Testis (tissue), 2 donors: ENCODE measurements around the gene TAB2.

Source experiments
- POLR2A ChIP-seq: fragments of 450-650 bp; IDR thresholded peaks from one replicate; pipeline ENCODE4 v1.6.1; 2017; ENCODE audit warnings: antibody characterized with exemption, mild to moderate bottlenecking, moderate library complexity
- TF ChIP-seq, protein P1 (sequence below), 3 experiments: fragments of 450-650 bp in 2 of 3; fragments of 200-600 bp in 1 of 3; sonication (generic) in 1 of 3; IDR thresholded peaks; one replicate each; pipeline ENCODE4 v1.5.1; 2016 to 2019; ENCODE audit warnings: antibody characterized with exemption in 3 of 3, mild to moderate bottlenecking in 2 of 3, moderate library complexity in 1 of 3

DNA sequence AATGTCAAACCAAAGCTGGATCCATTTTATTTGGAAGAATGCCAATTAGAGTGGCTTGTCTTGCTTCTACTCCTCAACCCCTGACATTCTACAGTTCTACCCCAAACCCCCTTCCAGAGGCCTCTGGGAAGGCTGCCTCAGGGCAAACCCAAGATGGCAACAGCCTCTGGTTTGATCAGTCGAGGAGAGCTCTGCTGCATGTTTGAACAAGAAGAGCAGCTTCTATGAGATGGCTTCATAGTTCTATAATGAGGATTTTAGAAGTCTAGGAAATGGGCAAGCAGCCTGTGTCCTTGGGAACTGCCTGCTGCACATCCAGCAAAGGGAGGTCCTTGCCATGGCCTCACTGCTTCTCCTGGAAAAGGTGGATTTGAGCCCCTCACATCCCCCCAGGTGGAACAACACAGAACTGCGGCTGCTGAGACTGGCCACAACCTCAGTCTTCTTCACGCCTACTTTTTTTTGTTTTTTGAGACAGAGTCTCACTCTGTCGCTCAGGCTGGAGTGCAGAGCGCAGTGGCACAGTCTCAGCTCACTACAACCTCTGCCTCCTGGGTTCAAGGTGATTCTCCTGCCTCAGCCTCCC lies 129.4 kb downstream of the TAB2 start:
- TF ChIP-seq, protein P1, sequence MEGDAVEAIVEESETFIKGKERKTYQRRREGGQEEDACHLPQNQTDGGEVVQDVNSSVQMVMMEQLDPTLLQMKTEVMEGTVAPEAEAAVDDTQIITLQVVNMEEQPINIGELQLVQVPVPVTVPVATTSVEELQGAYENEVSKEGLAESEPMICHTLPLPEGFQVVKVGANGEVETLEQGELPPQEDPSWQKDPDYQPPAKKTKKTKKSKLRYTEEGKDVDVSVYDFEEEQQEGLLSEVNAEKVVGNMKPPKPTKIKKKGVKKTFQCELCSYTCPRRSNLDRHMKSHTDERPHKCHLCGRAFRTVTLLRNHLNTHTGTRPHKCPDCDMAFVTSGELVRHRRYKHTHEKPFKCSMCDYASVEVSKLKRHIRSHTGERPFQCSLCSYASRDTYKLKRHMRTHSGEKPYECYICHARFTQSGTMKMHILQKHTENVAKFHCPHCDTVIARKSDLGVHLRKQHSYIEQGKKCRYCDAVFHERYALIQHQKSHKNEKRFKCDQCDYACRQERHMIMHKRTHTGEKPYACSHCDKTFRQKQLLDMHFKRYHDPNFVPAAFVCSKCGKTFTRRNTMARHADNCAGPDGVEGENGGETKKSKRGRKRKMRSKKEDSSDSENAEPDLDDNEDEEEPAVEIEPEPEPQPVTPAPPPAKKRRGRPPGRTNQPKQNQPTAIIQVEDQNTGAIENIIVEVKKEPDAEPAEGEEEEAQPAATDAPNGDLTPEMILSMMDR (IDR thresholded peaks at IDR 0.05): no peak
- no peak for TF ChIP-seq POLR2A
